Subcutaneous adipose tissue (tissue), 4 donors: Measurements from ENCODE around the gene ATXN1. TPM values are rescaled to one million over a fixed set of nuclear protein-coding genes. Genes with fewer than 3 reads are reported as not detected.

Source experiments
- total RNA-seq, 4 donors: library from RNA; depleted of rRNA; stranded (reverse); fragments of >200 nt; gene quantifications; one replicate each; pipeline ENCODE4 v1.1.0, GENCODE V29; 2016
- TF ChIP-seq, protein P1 (sequence below): fragments of 450-650 bp; IDR thresholded peaks from one replicate; pipeline ENCODE4 v1.5.1; 2016; ENCODE audit warnings: low read depth, mild to moderate bottlenecking, control low read depth, antibody characterized with exemption, moderate library complexity

Gene ATXN1
- total RNA-seq, 4 donors from 2014 or later = 27.1 to 35.6 (median 35.1) TPM

DNA sequence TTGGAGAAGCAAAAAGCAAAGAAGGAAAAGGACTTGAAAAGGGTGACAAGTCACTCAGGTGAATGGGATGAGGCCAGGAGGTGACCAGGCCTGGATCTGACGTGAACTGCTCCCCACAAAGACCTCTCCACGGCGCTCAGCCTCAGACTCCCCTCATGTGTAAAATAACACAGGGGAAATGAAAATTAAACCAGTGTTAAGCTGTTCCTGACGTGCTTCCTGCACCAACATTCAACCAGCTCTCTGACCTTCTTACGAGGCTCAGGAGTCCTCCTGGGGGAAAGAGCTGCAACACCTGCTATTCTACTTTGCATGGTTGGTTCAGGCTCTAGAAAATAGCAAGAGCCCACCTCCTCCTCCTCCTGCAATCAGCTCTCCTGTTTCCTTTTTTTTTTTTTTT, 256.7 kb downstream of the ATXN1 start:
- TF ChIP-seq, protein P1, sequence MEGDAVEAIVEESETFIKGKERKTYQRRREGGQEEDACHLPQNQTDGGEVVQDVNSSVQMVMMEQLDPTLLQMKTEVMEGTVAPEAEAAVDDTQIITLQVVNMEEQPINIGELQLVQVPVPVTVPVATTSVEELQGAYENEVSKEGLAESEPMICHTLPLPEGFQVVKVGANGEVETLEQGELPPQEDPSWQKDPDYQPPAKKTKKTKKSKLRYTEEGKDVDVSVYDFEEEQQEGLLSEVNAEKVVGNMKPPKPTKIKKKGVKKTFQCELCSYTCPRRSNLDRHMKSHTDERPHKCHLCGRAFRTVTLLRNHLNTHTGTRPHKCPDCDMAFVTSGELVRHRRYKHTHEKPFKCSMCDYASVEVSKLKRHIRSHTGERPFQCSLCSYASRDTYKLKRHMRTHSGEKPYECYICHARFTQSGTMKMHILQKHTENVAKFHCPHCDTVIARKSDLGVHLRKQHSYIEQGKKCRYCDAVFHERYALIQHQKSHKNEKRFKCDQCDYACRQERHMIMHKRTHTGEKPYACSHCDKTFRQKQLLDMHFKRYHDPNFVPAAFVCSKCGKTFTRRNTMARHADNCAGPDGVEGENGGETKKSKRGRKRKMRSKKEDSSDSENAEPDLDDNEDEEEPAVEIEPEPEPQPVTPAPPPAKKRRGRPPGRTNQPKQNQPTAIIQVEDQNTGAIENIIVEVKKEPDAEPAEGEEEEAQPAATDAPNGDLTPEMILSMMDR = no peak

- TF ChIP-seq, protein P1 = no peak
Observed at GRCh38 chr6:16503970-16504415, 257.3 kb downstream of the ATXN1 start.

- TF ChIP-seq, protein P1 = no peak
Observed at GRCh38 chr6:16503241-16503775, 258.0 kb downstream of the ATXN1 start.

GRCh38 chr6:16498957-16499356, 262.3 kb downstream of the ATXN1 start:
- TF ChIP-seq, protein P1 = no peak

GRCh38 chr6:16498237-16498636, 263.0 kb downstream of the ATXN1 start:
- TF ChIP-seq, protein P1 = no peak

DNA sequence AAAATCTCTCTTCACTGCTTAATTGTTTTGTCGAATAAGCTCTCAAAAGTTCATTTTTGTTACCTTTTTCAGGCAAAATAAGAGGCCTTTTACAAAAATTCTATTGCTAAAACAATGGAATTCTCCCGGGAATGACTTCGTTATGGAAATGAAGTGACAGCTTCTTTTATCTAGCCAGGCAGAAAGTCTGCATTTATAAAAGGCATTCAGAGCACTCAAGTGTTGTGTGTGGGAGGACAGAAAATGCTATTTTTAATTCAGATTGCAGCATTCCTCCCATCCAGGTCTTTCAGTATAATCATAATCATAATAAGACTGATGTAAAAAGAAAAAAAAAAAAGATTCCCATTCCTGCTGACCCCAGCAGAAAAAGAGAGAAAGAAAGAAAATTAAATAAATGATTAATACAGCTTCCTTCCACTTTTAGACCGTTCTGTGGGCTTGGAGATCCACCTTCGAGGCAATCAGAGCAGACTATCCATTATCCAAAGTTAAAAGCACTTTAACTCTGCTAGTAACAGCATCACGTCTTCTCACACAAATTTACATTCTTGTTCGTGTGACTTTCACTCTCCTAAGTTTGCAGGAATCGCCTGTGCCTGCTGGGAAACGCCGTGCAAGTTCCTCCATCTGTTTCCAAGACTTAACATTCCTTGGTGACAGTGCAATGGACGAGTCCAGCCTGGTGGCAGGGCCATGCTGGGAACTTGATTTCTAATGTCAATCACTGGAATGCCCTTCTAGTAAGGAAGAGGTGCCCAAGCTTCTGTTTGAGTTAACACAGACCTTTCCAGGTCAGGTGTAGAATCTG, 264.1 kb downstream of the ATXN1 start:
- TF ChIP-seq, protein P1 = no peak

DNA sequence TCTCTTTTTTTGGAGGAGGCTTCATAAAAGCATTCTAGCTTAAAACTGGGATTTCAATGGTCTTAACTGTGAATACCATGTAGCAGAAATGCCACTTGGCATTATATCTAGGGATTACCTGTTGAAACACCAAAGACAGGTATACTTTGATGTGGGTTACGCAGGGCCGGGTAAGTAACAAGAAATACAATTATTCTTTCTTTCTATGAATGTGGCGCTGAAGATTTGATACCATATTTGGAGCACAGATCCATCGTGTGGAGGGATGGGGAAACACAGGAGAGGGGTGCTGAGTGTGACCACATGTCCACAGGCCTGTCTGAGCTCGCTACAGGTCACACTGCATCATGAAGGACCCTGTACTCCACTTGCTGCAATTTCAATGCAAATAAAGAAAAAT, 265.1 kb downstream of the ATXN1 start:
- TF ChIP-seq, protein P1 = no peak
